ENCODE results near the gene RFTN1.

DNA sequence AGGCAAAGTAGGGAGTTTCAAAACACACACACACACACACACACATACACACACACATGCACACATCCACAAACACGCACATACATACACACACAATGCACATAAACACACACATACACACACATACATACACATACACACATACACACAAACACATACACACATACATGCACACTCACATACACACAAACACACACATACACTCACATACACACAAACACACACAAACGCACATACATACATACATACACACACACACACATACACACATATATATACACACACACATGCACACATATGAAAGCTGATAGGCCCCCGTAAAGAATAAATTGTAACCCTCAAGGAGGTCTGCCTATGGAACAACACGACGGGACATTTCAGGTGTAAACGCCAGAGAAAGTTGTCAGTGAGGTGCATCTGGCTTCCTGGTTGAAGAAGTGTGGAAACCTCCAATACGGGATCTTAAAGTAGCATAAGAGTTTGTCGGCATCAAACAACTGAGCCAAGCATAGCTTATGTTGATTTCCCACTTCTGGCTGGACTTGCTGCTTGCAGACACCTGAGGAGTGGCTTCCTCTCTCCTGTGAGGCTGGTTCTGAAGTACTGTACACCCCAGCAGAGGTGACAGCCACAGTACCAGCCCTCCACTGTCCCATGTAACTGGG is 5.8 kb downstream of the RFTN1 start:
- TF ChIP-seq CTCF (conservative IDR thresholded peaks at IDR 0.05; ENCODE audit: low read length) (no peak), EZH2phosphoT487 (IDR thresholded peaks at IDR 0.05; ENCODE audit: borderline replicate concordance) (no peak)

Data from Loucy (cell line).